H1 (cell line): ENCODE measurements around the gene TMEM30A. TPM values are rescaled to one million over a fixed set of nuclear protein-coding genes. Genes with fewer than 3 reads are reported as not detected.

ENCODE experiments used
- CBX5 ChIP-seq: fragments of 300-800, 300-1000 bp; sonication (generic); IDR thresholded peaks from 2 replicates; pipeline ENCODE4 v1.7.1; 2016; ENCODE audit warnings: antibody characterized with exemption, low read length, low read depth
- CHD7 ChIP-seq: fragments of 300-600 bp; sonication (generic); IDR thresholded peaks from 2 replicates; pipeline ENCODE4 v1.7.1; 2012; ENCODE audit warnings: low read length, moderate library complexity, mild to moderate bottlenecking, inconsistent platforms; ENCODE audit not compliant: insufficient replicate concordance
- KDM4A ChIP-seq: IDR thresholded peaks from one replicate; pipeline ENCODE4 v1.7.1; 2012; ENCODE audit warnings: low read depth, mild to moderate bottlenecking, moderate library complexity, low read length, inconsistent platforms; ENCODE audit not compliant: severe bottlenecking
- MAFK ChIP-seq: IDR thresholded peaks from 2 replicates; pipeline ENCODE4 v1.6.1; 2012; ENCODE audit warnings: low read depth, mild to moderate bottlenecking, improper control_type of control experiment, low read length
- RBBP5 ChIP-seq: IDR thresholded peaks from 2 replicates; pipeline ENCODE4 v1.7.1; 2012; ENCODE audit warnings: low read depth, mild to moderate bottlenecking, inconsistent platforms, low read length, moderate library complexity, borderline replicate concordance
- SP2 ChIP-seq: IDR thresholded peaks from 2 replicates; pipeline ENCODE4 v1.6.1; 2012; ENCODE audit warnings: mild to moderate bottlenecking, low read length, inconsistent platforms
- TAF1 ChIP-seq: IDR thresholded peaks from 2 replicates; pipeline ENCODE4 v1.6.1; 2011; ENCODE audit warnings: mild to moderate bottlenecking, low read depth, low read length
- YY1 ChIP-seq: IDR thresholded peaks from 2 replicates; pipeline ENCODE4 v1.6.1; 2011; ENCODE audit warnings: low read depth, mild to moderate bottlenecking, low read length
- polyA plus RNA-seq, 7 experiments: library from polyadenylated mRNA; depleted of rRNA in 3 of 7; stranded (reverse) in 5 of 7; unstranded in 2 of 7; fragments of >200 nt in 5 of 7; fragments of 200-250 nt in 2 of 7; gene quantifications; 1 replicate in 5 of 7; 2 replicates in 1 of 7; 4 replicates in 1 of 7; pipeline versions ENCODE4 v1.2.1 to v1.2.3, GENCODE V29; 2011 to 2013; ENCODE audit warnings: missing spikeins in 2 of 7, mixed read lengths in 2 of 7
- total RNA-seq: library from RNA; stranded (reverse); fragmentation: NEBNext Ultra II Directional; extraction: Animal tissue kit (Norgen Biotek cat#: 25700); gene quantifications from 2 replicates; pipeline ENCODE4 v1.2.1, GENCODE V29; 2021

TMEM30A gene
- total and polyA plus RNA-seq, 2 of the 8 experiments (the other 6 are each of a cell fraction or from before 2014, with no cell fraction given) = 10.5 to 71.0 TPM

GRCh38 chr6:75300531-75300855 is 15.9 kb upstream of the TMEM30A start (continued):
- TF ChIP-seq CHD7 (no peak), TAF1 (no peak), MAFK (no peak), RBBP5 (no peak), CBX5 (no peak), YY1 (no peak), KDM4A (no peak), SP2 (no peak)
